DOHH2 (cell line): ENCODE measurements around the gene ERVFRD-1.

Experiments
- H3F3A ChIP-seq: fragments of 200-600 bp; sonication (generic), shearing (Covaris generic); 2 replicates; pipeline ENCODE4 v1.6.0; 2016; ENCODE audit warnings: antibody characterized with exemption, mild to moderate bottlenecking; ENCODE audit not compliant: control insufficient read depth, insufficient read depth
- H3K27ac ChIP-seq: fragments of 200-600 bp; sonication (generic); 2 replicates; pipeline ENCODE4 v1.5.1; 2014; ENCODE audit warnings: low read depth, mild to moderate bottlenecking, low read length, moderate library complexity
- H3K27me3 ChIP-seq: fragments of 200-600 bp; sonication (generic); 2 replicates; pipeline ENCODE4 v1.6.1; 2014; ENCODE audit warnings: mild to moderate bottlenecking, low read length, mixed read lengths; ENCODE audit not compliant: control insufficient read depth
- H3K36me3 ChIP-seq: fragments of 200-600 bp; sonication (generic); 2 replicates; pipeline ENCODE4 v1.6.1; 2014; ENCODE audit warnings: mild to moderate bottlenecking, low read length, moderate library complexity, mixed read lengths; ENCODE audit not compliant: control insufficient read depth
- H3K4me1 ChIP-seq: fragments of 200-600 bp; sonication (generic); 2 replicates; pipeline ENCODE4 v1.6.1; 2014; ENCODE audit warnings: mild to moderate bottlenecking, low read length, mixed read lengths; ENCODE audit not compliant: control insufficient read depth
- H3K4me2 ChIP-seq: fragments of 200-600 bp; sonication (generic); 2 replicates; pipeline ENCODE4 v1.6.0; 2014; ENCODE audit warnings: mild to moderate bottlenecking, low read length, moderate library complexity
- H3K4me3 ChIP-seq: fragments of 200-600 bp; sonication (generic); 2 replicates; pipeline ENCODE4 v1.5.1; 2014; ENCODE audit warnings: mild to moderate bottlenecking, low read length, mixed read lengths
- H3K79me2 ChIP-seq: fragments of 200-600 bp; sonication (generic); 2 replicates; pipeline ENCODE4 v1.6.1; 2014; ENCODE audit warnings: mild to moderate bottlenecking, low read length, mixed read lengths; ENCODE audit not compliant: control insufficient read depth
- H3K9me2 ChIP-seq: fragments of 200-600 bp; sonication (generic); replicated peaks from 2 replicates; pipeline ENCODE4 v1.6.1; 2014; ENCODE audit warnings: mild to moderate bottlenecking, low read length, mixed read lengths; ENCODE audit not compliant: control insufficient read depth
- H3K9me3 ChIP-seq: fragments of 200-600 bp; sonication (generic); 2 replicates; pipeline ENCODE4 v1.6.1; 2014; ENCODE audit warnings: antibody characterized with exemption, low read length, mixed read lengths; ENCODE audit not compliant: control insufficient read depth, insufficient read depth
- H4K20me1 ChIP-seq: fragments of 200-600 bp; sonication (generic); 2 replicates; pipeline ENCODE4 v1.6.0; 2014; ENCODE audit warnings: low read depth, mild to moderate bottlenecking, antibody characterized with exemption, low read length, moderate library complexity; ENCODE audit not compliant: control insufficient read depth, insufficient read depth
- EZH2phosphoT487 ChIP-seq: fragments of 200-600 bp; sonication (generic); IDR thresholded peaks from 2 replicates; pipeline ENCODE4 v1.6.1; 2017; ENCODE audit warnings: borderline replicate concordance, mild to moderate bottlenecking, antibody characterized with exemption, low read length, moderate library complexity, mixed read lengths
- TF ChIP-seq, protein P1 (sequence below): fragments of 200-600 bp; sonication (generic); IDR thresholded peaks from one replicate; pipeline ENCODE4 v1.5.1; 2014; ENCODE audit warnings: antibody characterized with exemption, mild to moderate bottlenecking, low read depth, low read length; ENCODE audit not compliant: poor library complexity, severe bottlenecking

ERVFRD-1 gene

DNA sequence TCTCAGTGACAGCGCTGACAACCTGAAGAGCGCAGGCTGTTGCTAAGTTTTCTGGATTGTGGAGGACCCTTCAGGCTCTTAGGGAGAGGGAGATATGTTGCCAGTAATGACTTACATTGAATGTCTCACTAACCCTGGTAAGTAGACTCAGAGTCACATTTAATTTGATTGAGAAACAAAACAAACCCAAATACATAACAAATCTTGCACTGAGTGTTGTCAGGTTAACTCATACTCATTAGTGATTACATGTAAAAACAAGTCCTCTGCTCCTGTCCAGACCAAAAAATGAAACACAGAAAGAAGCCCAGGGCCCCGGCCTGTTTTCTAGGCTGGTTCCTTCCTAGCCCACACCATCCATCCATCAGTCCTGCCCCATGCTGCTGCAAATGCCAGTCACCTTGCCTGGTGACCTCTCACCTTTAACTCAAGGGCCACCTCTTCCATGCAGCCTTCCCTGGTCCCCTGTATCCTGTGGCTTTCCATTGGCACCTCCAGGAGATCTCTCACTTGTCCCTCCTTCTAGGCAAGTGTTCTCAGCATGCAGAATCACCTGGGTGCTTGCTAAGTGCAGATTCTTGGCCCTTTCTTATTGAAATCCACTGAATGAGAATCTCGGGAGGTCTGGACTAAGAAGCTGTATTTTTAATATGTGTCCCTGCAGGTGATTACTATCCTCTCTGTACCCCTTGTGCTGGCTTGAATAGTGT, 34.7 kb upstream of the ERVFRD-1 start:
- H3K4me2 ChIP-seq = no peak overlapping the region
- no peaks in the 10 kb centered on the region for H3K4me1 ChIP-seq
- no peak overlapping the region for H3K27ac ChIP-seq
- TF ChIP-seq, protein P1, sequence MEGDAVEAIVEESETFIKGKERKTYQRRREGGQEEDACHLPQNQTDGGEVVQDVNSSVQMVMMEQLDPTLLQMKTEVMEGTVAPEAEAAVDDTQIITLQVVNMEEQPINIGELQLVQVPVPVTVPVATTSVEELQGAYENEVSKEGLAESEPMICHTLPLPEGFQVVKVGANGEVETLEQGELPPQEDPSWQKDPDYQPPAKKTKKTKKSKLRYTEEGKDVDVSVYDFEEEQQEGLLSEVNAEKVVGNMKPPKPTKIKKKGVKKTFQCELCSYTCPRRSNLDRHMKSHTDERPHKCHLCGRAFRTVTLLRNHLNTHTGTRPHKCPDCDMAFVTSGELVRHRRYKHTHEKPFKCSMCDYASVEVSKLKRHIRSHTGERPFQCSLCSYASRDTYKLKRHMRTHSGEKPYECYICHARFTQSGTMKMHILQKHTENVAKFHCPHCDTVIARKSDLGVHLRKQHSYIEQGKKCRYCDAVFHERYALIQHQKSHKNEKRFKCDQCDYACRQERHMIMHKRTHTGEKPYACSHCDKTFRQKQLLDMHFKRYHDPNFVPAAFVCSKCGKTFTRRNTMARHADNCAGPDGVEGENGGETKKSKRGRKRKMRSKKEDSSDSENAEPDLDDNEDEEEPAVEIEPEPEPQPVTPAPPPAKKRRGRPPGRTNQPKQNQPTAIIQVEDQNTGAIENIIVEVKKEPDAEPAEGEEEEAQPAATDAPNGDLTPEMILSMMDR = no peak
- no peak for TF ChIP-seq EZH2phosphoT487
- H3K4me3 ChIP-seq = no peak overlapping the region
- H3K9me3 ChIP-seq = no peaks in the 10 kb centered on the region
- no peaks in the 10 kb centered on the region for H3K36me3 ChIP-seq
- no peaks in the 10 kb centered on the region for H3K9me2 ChIP-seq
- H4K20me1 ChIP-seq = 0 out of 2 replicates have a peak, but pooled peaks cover 2% of the 10 kb centered on the region
- H3K27me3 ChIP-seq = no peaks in the 10 kb centered on the region
- H3K79me2 ChIP-seq = no peaks in the 10 kb centered on the region
- no peaks in the 10 kb centered on the region for H3F3A ChIP-seq

GRCh38 chr6:11144393-11144851, 32.9 kb upstream of the ERVFRD-1 start:
- Histone ChIP-seq H3F3A (no peaks in the 10 kb centered on the region), H3K9me2 (no peaks in the 10 kb centered on the region), H4K20me1 (0 out of 2 replicates have a peak, but pooled peaks cover 2% of the 10 kb centered on the region), H3K4me1 (peaks cover 8% of the 10 kb centered on the region; the same call in 1 of the 2 replicates), H3K27ac (no peak overlapping the region), H3K9me3 (no peaks in the 10 kb centered on the region), H3K36me3 (no peaks in the 10 kb centered on the region), H3K27me3 (no peaks in the 10 kb centered on the region), H3K4me2 (no peak overlapping the region), H3K4me3 (no peak overlapping the region), H3K79me2 (no peaks in the 10 kb centered on the region)
- TF ChIP-seq, protein P1 = peak; percentile 93
- TF ChIP-seq EZH2phosphoT487 = no peak

- Histone ChIP-seq H3F3A (no peaks in the 10 kb centered on the region), H3K4me1 (peaks cover 8% of the 10 kb centered on the region; the same call in 1 of the 2 replicates), H3K9me2 (no peaks in the 10 kb centered on the region), H3K4me3 (no peak overlapping the region), H3K79me2 (no peaks in the 10 kb centered on the region), H3K27me3 (no peaks in the 10 kb centered on the region), H3K4me2 (no peak overlapping the region), H3K9me3 (no peaks in the 10 kb centered on the region), H3K27ac (no peak overlapping the region), H3K36me3 (no peaks in the 10 kb centered on the region), H4K20me1 (0 out of 2 replicates have a peak, but pooled peaks cover 2% of the 10 kb centered on the region)
- TF ChIP-seq, protein P1 = no peak
- no peak for TF ChIP-seq EZH2phosphoT487
Measured at GRCh38 chr6:11143394-11144371, 32.2 kb upstream of the ERVFRD-1 start.
